Ecto neural progenitor cell (in vitro differentiated cells): ENCODE results near the gene MED8.
"Not testable (repeated sequence)": the region's sequence is repeated elsewhere in the genome, so short reads cannot be mapped to it uniquely, and the experiment has no call there.

Experiments used
- DNase-seq: peaks from one replicate; pipeline ENCODE4 v3.0.0-alpha.2; 2018; ENCODE audit warnings: low spot score

Gene MED8

DNA sequence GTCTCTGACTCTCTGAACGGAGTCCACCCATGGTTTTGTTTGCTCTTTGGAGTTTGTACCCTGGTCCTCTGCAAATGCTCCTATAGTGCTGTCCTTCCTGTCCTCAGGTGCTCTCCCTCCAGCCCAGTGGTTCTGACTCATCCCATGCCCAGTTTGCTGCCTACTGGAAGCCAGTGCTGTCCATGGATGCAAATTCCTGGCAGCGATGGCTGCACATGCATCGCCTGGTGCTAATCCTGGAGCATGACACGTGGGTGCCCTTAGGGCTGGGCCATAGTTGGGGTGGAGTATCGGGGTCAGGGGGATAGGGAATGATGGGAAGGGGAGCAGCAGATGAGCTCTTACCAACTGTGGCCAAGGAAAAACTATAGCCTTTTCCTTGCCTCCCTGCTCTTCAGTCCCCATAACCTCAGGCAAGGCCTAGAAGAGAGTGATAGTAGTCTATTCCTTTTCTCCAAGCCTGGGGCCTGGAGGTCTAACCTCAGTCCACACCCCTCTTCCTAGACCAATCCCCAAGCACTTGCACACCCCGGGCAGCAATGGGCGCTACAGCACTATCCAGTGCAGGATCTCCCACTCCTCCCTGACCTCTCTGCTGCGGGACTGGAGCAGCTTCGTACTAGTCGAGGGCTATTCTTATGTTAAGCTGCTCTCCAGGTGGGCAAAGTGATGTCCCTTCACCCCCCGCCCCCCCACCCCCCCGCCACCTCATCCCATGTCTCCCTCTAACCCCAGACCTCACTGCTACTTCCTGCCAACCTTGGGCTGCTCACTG lies 32.6 kb upstream of the MED8 start:
- no peak for DNase-seq

DNA sequence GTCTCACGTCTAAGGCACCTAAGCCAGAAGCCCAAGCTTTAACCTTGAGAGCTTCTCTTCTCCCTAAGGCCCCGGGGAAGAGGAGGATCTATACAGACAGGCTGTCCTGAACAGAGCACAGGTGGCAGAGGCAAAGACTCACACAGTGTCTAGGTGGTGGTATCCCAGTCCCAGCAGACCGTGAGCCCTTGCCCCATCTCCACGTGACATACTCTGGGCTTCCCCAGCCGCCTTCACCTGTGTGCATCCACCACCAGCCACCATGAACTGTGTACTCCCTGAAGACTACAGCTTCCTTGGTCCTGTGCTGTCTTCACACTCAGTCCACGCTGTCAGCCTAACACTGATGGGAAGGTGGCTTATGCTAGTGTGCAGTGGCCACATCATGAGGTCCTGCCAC lies 31.8 kb upstream of the MED8 start:
- DNase-seq = no peak

GRCh38 chr1:43420874-43421273 lies 31.3 kb upstream of the MED8 start:
- no peak for DNase-seq

DNA sequence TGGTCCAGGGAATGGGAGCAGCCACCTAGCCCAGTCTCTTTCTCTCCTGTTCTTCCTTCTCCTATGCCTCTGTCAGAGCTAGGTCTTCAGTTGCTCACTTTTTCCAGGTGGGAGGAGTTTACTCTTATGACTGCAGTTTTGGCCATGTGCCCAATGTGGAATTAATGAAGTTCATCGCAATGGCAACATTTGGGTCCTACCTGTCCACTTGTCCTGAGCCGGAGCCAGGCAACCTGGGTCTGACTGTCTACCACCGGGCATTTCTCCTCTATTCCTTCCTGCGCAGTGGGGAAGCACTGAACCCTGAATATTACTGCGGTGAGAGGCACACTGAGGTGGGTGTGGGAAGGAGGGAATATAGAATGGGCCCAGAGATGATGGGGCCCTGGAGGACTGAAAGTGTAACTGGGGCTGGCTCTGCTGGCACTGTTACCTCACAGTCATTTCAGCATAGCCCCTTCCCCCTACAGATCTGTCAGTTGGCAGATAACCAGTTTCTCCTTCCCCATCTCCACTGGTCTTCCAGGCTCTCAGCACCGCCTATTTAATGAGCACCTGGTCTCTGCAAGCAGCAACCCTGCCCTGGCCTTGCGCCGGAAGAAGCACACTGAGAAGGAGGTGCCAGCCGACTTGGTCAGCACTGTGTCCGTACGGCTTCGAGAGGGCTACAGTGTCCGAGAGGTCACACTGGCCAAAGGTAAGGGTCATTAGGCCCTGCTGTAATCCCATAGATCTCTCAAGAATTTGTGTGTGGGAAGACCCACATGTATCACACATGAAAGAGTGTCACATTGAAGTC lies 30.2 kb upstream of the MED8 start:
- no peak for DNase-seq

DNA sequence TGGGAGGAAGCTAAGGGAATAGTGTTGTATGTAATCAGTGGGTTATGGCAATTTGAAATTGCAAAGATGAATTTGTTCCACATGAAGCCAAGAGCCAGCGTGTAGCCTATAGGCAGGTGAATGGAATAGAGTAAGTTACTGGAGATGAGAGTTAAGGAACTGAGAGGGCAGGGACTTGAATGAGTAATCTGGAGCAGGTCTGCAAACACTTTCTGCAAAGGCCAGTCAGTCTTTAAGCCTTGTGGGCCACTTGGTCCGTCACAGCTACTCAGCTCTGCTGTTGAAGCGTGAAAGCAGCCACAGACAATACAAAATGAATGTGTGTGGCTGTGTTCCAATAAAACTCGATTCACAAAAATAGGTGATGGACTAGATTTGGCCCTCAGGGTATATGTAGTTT lies 29.3 kb upstream of the MED8 start:
- DNase-seq = no peak

- DNase-seq = no peak
Measured at GRCh38 chr1:43415901-43416300, 26.3 kb upstream of the MED8 start.

- peak; percentile 63 for DNase-seq
Measured at GRCh38 chr1:43414634-43415223, 25.1 kb upstream of the MED8 start.

GRCh38 chr1:43413426-43413825 lies 23.8 kb upstream of the MED8 start:
- DNase-seq = not testable (repeated sequence)

- no peak for DNase-seq
Measured at GRCh38 chr1:43410571-43410970, 21.0 kb upstream of the MED8 start.

GRCh38 chr1:43405876-43406234 lies 16.3 kb upstream of the MED8 start:
- DNase-seq = no peak

DNA sequence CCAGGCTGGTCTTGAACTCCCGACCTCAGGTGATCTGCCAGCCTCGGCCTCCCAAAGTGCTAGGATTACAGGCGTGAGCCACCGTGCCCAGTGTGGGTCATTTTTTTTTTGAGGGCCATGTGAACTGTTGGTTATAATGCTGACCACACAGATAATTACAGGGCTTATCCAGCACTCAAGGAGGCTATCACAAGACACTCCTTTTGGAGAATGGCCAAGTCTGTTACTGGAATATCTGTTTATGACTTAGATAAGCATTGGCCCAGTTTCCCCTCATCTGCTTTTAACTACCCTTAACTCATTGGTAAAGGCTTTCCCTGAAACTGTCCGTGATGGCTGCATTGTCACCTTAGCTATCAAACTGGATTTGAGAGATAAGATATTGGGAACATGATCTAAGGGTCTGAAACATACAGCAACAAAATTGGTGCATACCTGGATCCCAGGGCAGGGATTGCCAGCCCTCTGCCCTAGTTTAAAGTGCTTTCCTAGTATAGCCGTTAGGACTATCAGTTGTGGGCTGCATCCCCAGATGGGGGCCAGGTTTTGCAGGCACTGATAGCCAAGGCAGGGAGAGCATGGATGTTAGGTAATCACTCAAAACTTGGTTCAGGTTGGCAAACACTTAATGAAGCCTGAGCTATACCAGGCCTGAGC lies 15.7 kb upstream of the MED8 start:
- no peak for DNase-seq

GRCh38 chr1:43404353-43404752 lies 14.8 kb upstream of the MED8 start:
- no peak for DNase-seq

DNA sequence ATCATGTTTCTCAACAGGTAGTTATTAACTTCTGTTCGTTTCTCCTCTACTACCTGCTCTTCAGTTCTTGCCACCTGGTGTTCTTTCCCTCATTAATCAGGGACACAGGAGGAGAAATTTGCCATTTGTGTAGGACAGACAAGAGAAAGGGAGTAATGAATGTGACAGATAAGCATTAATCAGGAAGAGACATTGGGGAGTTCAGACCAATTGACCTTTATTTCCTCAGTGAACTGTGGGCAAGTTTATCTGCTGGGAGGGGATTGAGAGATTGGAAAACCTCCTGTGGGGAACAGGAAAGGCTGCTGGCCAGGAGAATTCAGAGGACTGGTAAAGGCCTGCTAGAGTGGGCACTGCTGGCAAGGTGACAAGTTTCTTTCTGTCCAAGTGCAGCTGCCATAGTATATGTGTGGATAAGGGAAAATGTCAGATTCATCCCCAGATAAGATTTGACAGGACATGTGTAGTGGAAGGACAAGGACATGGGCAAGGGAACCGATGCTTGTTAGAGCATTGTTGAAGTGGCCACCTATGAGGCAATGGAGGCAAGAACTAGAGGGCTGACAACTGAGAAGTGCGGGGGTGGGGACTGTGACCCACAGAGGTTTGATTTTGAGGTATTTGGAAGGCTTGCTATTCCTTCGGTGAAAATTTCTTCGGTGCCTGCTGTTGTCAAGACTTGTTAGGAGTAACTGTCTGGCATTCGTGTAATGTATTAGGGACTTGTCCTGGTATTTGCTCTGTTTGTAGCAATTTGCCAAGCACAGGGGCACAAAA lies 12.7 kb upstream of the MED8 start:
- DNase-seq = no peak

DNA sequence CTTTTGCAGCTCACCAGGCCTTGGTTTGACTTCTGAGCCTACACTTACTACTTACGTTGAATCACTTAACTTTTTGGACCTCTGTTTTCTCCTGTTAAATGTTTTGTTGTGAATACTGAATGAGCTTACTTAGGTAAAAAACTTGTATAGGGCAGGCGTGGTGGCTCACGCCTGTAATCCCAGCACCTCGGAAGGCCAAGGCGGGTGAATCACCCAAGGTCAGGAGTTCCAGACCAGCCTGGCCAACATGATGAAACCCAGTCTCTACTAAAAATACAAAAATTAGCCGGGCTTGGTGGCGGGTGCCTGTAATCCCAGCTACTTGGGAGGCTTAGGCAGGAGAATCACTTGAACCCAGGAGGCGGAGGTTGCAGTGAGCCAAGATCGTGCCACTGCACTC lies 10.8 kb upstream of the MED8 start:
- DNase-seq = not testable (repeated sequence)

- DNase-seq = no peak
Measured at GRCh38 chr1:43398227-43398626, 8.6 kb upstream of the MED8 start.

- no peak for DNase-seq
Measured at GRCh38 chr1:43396059-43396458, 6.5 kb upstream of the MED8 start.

DNA sequence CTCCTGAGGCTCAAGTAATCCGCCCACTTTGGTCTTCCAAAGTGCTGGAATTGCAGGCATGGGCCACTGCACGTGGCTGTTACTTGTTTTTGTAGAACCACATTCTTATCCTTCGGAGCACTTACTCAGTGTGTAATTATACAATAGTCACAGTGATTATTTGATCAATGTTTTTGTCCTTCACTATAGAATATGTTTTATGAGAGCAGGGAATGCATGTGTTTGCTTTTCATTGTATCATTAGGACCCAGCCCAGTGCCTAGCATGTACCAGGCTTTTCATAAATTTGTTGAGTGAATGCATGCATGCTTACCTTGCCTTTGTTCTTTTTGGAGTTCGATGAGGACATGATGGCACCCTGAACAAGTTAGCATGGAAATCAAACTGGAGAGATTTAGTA lies 5.9 kb upstream of the MED8 start:
- DNase-seq = no peak

DNA sequence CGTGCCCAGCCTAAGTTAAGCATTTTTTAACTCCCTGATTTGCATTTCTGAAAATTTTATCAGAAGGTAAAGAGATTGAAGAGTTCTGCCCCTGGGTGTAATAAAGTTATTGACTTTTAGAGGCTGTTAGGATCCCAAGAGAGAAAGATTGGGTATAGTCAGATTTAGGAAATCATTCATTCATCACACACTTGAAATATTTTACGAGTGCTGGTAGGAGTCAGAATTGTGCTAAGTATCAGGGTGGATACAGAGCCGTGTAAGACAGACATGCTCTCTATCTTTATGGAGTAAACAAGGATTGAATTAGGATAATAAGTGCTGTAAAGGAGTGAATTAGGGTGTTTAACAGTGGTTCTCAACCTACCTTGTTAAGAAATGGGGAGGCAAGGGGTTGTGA lies 3.1 kb upstream of the MED8 start:
- no peak for DNase-seq

DNA sequence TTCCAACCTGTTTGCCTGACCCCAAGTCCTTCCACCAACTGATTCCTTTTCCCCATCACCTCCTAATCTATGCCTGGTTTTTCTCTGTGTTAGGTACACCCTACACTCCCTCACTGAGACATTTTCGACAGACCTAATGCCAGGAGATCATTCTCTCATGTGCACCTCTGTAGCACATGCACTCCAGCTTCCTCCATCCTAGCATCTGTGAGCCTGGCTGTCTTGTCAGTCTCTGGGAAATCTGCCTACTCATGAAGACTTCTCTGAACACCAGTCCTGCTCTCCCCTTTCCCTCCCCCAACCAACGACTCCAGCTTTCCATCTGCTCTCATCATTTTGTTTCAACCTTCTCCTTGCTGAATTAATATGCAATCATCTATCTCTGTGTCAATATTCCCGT lies 987 bp downstream of the MED8 start:
- DNase-seq = no peak

GRCh38 chr1:43387976-43388599 lies 1.5 kb downstream of the MED8 start:
- DNase-seq = no peak

DNA sequence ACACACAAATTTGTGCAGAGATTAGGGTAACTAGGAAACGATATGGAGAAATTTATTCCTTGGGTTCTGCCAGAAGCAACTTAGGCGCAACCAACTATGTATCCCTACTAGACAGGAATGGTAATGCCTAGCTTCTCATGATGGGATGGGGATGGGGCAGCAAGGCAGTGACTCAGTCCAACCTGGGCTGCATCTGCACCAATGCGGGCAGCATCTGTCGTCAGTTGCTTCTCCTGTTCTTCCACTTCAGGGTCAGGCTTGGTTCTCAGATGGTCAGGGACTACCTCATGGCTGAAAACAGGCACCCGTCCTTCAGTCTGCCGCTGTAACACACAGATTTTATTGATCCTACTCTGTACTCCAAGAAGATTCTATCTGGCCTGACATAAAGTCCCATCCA lies 2.9 kb downstream of the MED8 start:
- DNase-seq = no peak

GRCh38 chr1:43383449-43383848 lies 6.2 kb downstream of the MED8 start:
- no peak for DNase-seq
